Measurements from ENCODE around the gene COX7A1.
"Not testable (repeated sequence)": the region's sequence is repeated elsewhere in the genome, so short reads cannot be mapped to it uniquely, and the experiment has no call there.

Gene COX7A1

DNA sequence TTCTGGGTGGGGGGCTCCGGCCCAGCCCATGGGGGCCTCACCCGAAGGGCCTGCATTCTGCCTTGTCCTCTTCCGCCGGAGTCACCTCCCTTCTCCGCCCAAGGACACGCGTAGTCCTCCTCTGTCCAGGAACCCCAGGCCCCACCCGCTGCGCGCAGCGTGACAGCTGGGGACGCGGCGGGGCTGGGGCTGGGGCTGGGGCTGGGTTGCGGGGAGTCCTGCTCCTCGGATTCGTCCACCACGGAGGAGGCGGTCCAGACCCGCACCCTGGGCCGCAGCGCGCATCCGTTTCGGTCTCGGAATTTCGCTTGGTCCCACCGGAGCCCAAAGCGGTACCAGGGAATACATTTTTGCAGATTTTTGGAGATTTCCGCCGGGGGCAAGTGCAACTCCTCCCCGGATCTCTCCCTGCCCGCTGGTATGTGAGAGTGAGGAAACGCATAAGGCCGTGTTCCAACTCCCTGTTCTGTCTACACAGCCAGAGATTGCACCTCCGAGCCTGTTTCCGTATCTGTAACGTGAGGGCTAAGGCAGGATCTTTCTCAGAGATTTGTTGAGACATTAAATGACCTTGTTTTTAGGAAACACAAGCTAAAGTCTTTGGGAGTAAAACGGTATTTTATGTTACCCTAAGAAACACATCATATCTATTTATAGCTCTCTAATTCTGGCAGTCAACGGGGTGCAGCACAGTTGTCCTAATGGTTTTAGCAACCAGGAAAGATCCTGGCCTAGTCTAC, at the start of gene COX7A1:
COX7A1 (minus strand) TSS at position 96 of the 740 bp plus-strand sequence; CDS start at position 56, 40 bp downstream.
- no peak for DNase-seq (ENCODE audit: low read depth)

DNA sequence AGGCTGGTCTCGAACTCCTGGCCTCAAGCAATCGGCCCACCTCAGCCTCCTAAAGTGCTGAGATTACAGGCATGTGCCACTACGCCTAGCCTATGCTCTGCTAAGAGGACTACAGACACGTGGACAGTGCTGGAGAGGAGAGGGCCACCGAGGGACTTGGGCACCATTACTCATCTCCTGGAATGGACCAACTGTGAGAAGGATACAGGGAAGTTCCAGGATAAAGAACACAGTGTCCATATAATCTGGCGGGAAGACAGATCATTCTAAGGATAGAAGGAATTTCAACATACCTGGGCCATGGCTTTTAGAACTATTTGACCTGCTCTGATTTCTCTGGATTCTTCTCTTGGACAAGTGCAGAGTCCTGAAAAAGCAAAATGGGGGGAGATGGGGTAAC, 49.4 kb upstream of the COX7A1 start:
- DNase-seq (ENCODE audit: low read depth) = no peak

DNA sequence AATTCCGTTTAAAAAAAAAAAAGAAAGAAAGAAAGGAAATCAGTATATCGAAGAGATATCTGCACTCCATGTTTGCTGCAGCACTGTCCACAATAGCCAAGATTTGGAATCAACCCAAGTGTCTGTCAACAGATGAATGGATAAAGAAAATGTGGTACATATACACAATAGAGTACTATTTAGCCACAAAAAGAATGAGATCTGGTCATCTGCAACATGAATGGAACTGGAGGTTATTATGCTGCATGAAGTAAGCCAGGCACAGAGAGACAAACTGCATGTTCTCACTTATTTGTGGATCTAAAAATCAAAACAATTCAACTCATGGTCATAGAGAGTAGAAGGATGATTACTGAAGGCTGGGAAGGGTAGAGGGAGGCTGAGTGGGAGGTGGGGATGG, 45.9 kb upstream of the COX7A1 start:
- DNase-seq (ENCODE audit: low read depth) = no peak

DNA sequence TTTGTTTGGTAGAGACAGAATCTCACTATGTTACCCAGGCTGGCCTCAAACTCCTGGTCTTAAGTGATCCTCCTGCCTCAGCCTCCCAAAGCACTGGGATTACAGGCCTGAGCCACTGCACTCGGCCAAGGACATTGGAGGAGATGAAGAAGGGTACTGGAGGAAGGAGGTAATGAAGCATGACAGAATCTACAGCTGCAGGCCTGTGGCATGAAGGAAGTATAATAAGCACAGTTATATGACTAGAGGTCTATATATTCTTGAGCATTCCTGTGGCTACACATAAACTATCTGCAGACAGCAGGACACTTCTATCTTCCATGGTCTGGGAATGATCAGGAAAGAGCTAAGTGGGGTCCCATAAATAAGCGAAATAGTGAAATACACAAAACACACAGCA, 44.0 kb upstream of the COX7A1 start:
- DNase-seq (ENCODE audit: low read depth) = no peak

DNA sequence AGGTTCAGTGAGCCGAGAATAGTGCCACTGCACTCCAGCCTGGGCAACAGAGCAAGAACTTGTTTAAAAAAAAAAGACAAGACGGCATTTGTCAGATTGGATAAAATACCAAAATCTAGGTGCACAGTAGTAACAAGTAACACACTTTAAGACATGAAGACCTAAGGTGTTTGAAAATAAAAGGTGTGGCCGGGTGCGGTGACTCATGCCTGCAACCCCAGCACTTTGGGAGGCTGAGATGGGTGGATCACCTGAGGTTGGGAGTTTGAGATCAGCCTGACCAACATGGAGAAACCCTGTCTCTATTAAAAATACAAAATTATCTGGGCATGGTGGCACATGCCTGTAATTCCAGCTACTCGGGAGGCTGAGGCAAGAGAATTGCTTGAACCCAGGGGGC, 34.5 kb upstream of the COX7A1 start:
- not testable (repeated sequence) for DNase-seq (ENCODE audit: low read depth)

DNA sequence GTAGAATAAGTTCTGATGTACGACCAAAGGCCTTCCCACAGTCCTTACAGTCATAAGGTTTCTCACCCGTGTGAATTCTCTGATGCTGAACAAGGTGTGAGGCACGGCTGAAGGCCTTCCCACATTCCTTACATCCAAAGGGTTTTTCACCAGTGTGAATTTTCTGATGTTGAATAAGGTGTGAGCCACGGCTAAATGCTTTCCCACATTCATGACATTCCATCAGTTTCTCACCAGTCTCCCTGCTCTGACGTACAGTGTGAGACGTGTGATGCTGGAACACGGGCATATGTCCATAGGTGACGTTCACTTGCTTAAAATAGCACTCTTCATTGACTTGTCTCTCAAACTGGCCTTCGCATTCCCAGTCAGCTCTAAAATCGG, 31.0 kb upstream of the COX7A1 start:
- no peak for DNase-seq (ENCODE audit: low read depth)

DNA sequence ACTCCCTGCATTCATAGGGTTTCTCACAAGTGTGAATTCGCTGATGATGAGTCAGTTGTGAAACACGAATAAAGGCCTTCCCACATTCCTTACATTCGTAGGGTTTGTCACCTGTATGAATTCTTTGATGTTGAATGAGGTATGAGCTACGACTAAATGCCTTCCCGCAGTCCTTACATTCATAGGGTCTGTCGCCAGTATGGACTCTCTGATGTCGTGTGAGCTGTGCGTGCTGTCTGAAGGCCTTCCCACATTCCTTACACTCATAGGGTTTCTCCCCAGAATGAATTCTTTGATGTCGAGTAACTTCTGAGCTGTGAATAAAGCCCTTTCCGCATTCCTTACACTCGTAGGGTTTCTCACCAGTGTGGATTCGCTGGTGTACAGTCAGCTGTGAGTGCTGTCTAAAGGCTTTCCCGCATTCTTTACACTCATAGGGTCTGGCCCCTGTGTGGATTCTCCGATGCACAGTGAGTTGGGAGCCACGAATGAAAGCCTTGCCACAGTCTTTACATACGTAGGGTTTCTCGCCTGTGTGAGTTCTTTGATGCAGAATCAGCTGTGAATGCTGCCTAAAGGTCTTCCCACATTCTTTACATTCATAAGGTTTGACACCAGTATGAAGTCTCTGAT, 30.5 kb upstream of the COX7A1 start:
- peak; percentile 17 for DNase-seq (ENCODE audit: low read depth)

DNA sequence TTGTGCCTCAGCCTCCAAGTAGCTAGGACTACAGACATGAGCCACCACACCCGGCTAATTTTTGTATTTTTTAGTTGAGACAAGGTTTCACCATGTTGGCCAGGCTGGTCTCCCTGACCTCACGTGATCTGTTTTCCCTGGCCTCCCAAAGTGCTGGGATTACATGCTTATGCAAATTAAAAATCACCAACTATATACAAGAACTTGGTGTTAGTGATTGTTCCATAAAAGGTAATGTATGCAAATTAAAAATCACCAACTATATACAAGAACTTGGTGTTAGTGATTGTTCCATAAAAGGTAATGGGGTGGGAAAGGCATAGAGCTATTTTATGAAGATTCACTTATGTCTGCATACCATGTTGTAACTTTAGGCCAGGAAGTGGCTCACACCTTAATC, 26.8 kb upstream of the COX7A1 start:
- not testable (repeated sequence) for DNase-seq (ENCODE audit: low read depth)

DNA sequence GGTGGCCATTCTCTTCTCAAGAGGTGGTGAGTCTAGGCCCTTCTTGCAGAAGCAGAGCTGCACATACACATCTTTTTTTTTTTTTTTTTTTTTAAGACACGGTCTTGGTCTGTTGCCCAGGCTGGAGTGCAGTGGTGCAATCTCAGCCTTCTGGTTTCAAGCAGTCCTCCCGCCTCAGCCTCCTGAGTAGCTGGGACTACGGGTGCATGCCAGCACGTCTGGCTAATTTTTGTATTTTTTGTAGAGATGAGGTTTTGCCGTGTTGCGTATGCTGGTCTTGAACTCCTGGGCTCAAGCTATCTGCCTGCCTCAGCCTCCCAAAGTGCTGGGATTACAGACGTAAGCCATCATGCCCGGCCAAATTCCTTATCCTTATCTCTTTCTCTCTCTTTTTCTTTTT, 21.6 kb upstream of the COX7A1 start:
- not testable (repeated sequence) for DNase-seq (ENCODE audit: low read depth)

DNA sequence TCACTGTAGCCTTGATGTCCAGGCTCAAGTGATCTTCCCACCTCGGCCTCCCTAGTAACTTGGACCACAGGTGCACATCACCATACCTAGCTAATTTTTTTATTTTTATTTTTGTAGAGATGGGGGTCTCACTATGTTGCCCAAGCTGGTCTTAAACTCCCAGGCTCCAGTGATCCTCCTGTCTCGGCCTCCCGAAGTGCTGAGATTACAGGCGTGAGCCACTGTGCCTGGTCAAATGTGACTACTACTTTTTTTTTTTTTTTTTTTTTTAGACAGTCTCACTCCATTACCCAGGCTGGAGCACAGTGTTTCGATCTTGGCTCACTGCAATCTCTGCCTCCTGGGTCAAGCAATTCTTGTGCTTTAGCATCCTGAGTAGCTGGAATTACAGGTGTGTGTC, 20.6 kb upstream of the COX7A1 start:
- no peak for DNase-seq (ENCODE audit: low read depth)

DNA sequence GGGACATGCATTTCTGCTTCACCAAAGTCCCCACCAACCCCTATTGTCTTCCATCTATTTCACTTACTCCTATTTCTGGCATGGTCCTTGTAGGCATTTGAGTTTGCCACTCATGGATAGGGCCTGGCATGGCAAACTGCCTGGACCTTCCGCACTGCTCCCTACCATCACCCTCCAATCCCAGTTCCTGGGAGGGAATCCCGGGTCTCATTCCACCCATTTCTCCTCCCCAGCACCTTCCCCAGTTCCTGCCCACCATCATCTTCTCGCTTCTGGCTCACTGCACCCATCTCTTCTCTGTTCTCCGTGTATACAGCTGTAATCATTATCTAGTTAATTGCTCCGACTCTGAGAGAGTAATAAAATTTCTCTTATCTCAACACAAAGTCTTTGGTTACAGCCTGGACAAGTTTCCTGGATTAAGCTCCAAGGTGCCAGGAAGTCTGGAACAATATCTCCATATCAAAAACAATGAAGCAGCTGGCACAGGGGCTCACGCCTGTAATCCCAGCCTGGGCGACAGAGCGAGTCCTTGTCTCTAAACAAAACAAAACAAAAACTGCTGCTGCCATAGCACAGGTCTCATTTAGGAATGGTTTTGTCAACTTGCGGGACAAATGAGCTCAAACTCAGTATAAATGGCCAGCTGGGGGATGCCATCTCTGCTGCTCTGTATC, 17.0 kb upstream of the COX7A1 start:
- DNase-seq (ENCODE audit: low read depth) = no peak

DNA sequence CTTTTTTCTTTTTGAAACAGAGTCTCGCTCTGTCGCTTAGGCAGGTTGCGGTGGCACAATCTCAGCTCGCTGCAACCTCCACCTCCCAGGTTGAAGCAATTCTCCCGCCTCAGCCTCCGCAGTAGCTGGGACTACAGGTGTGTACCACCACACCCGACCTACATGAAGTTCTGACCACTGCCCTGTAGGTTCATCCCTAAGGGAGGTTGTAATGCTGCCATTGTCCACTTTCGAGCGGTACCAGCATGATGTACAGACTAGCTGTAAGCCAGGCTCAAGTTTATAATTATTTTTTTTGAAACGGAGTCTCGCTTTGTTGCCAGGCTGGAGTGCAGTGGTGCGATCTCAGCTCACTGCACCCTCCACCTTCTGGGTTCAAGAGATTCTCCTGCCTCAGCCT, 11.6 kb upstream of the COX7A1 start:
- DNase-seq (ENCODE audit: low read depth) = no peak

DNA sequence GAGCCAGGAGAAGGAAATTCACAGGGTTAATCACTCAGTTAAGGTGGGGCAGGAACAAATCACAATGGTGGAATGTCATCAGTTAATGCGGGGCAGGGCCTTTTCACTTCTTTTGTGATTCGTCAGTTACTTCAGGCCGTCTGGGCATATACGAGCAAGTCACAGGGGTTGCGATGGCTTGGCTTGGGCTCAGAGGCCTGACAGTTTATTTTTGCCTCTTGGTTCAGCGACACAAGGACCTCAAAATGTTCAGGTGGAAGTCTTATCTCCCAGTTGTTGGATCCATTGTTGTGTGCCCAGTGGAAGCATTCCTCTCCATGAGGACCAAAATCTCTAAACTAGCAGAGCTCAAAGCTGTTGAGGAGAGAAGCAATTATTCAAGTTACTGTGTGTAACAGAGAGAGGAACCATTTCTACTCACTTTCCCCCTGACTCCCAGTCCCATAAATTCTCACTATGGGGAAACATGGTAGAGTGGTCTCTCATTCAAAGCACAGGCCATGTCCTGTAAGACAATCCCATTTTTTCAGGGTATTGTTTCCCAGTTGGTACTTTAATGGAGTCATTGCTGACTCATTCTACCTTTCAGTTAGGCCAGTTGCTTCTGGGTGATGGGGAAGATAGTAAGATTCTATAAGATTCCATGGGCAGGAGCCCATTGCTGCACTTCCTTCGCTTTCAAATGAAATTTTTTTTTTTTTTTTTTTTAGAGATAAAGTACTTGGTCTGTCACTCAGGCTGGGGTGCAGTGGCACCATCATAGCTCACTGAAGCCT, 8.8 kb upstream of the COX7A1 start:
- DNase-seq (ENCODE audit: low read depth) = no peak

DNA sequence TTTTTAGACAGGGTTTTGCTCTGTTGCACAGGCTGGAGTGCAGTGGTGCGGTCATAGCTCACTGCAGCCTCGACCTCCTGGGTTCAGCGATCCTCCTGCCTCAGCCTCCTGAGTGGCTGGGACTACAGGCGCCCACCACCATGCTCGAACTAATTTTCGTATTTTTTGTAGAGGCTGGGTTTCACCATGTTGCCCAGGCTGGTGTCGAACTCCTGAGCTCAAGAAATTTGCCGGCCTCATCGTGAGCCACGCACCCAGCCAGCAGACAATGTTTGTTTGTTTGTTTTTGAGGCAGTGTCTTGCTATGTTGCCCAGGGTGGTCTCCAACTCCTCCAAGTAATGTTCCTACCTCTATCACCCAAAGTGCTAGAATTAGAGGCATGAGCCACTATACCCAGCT, 879 bp upstream of the COX7A1 start:
- DNase-seq (ENCODE audit: low read depth) = no peak

DNA sequence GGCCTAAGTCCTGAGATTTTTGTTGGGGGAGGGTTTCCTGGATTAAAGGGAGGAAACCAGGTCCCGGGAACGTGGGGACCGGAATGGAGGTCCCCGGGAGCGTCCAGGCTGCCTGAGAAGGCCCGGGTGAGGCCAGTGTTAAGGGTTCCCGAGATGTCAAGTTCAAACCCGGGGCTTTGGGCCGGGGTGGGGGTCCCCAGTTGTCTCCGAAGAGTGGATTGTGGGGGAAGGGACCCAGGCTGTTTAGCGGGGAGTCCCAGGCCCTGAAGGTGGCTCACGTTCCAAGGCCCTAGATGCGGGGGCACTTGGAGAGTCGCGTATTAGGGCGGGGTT, 262 bp downstream of the COX7A1 start:
- no peak for DNase-seq (ENCODE audit: low read depth)

DNA sequence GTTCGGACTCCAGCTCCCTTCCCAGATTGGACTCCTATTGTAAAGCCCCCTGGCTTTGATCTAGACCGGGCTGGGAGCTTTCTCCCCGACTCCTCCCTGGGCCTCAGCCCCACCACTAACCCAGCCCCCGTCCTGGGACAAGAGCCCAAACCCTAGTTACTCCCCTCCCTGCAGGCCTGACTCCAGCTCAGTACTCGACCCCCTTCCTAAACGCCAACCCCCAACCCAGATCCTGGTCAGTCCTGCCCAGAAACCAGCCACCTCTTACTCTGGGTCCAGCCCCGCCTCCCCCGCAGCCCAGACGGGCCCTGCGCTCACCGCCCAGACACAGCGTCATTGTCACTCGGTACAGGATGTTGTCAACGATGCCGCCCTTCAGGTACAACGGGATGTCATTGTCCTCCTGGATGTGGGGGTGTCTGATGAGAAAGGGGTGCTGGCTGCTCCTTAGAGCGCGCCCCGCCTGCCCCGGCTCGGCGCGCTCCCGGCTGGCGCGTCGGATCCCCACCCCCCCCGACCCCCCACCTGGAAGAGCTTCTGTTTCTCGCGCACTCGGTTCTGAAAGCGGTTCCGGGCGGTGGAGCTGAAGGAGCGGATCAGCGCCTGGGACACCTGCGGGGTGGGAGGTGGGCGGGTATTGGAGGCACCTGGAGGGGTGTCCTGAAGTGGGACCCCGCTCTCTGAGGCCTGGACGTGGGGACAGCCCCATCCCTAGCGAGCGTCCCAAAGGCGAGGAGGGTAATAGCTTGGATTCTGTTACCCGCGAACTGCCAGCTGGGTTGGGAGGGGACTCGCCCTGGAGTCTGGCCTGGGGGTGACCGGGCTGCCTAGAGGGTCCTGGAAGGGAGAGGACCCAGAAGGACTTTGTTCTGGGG, 866 bp downstream of the COX7A1 start:
- no peak for DNase-seq (ENCODE audit: low read depth)

DNA sequence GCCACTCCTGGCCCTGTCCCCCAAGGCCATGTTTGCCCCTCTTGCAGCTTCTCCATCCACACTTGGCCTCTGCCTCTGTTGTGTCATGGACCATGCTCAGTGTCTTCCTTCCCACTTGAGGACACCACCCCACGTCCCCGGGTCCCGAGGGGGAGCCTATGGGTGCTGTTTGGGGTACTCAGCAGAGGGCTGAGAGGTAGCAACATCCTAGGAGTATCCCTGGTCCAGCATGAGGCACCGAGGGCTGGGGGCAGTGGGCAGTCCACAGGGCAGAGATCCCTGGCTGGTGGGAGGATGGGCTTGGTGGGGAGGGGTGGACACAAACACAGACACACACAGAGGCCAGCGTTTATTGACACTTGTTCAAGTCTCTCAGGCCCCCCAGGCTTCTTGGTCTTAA, 1.7 kb downstream of the COX7A1 start:
- no peak for DNase-seq (ENCODE audit: low read depth)

DNA sequence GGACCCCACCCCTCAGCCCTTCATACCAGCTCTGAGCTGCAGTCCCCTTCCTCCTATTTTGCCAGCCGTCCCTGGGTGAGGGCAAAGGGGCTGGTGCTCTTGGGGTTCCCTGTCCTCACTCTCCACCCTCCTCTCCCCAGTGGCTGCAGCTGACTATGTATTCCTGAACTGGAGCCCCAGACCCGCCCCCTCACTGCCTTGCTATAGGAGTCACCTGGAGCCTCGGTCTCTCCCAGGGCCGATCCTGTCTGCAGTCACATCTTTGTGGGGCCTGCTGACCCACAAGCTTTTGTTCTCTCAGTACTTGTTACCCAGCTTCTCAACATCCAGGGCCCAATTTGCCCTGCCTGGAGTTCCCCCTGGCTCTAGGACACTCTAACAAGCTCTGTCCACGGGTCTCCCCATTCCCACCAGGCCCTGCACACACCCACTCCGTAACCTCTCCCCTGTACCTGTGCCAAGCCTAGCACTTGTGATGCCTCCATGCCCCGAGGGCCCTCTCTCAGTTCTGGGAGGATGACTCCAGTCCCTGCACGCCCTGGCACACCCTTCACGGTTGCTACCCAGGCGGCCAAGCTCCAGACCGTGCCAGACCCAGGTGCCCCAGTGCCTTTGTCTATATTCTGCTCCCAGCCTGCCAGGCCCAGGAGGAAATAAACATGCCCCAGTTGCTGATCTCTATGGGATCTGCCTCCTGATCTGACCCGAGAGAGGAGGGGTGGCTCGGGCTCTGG, 2.4 kb downstream of the COX7A1 start:
- no peak for DNase-seq (ENCODE audit: low read depth)

DNA sequence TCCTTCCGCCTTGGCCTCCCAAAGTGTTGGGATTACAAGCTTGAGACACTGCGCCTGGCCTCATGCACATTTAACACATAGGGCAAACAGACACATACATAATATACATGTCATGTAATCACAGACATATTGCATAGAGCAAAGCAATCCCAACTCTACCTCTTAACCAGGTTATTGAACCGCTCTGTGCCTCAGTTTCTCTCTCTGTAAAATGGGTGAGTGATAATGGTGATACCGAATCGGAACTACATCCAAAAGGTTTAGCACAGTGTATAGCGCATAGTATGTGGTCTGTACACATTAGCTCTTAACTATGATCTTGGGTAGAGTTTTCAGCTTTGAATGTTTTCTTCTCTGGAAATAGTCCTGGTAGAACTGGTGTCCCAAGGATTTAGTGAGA, 7.6 kb downstream of the COX7A1 start:
- no peak for DNase-seq (ENCODE audit: low read depth)

DNA sequence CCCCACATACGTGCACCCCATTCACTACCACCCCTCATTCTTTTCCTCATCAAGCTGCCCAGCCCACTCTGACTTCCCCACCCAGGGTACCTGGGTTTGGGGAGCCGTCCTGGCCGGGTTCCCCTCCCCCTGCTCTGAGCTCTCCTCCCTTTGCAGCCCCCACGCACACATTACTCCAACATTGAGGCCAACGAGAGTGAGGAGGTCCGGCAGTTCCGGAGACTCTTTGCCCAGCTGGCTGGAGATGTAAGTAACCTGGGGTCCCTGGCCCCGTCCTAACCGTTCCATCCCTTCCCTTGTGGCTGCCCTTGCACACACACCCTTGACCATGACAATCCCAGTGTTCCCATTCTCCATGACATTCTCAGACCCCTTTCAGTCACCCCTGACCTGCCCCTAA, 9.8 kb downstream of the COX7A1 start:
- DNase-seq (ENCODE audit: low read depth) = no peak

DNA sequence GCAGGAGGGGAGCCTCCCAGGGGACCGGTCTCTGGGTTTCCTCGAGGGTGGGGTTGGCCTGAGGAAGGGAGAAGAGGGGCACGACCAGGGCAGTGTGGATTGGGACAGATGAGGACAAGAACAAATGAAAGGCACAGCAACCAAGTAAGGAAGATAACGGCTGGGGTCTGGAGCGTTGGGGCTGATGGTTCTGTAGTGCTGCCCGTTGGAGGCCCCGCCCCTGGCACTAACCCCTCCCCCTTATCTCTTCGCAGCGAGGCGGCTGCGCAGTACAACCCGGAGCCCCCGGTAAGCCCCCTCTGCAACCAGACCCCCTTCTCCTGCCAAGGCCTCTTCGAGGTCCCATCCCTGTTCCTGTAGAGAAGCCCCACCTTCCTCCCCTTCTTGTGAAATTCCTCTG, 10.2 kb downstream of the COX7A1 start:
- DNase-seq (ENCODE audit: low read depth) = no peak
